GM08714 (cell line): ENCODE data around the gene CYB561D1.

Experiments used
- H3K4me3 ChIP-seq: fragments of 200-500 bp; sonication (Bioruptor generic); 2 replicates; pipeline ENCODE4 v1.5.1; 2014; ENCODE audit warnings: mild to moderate bottlenecking, low read length, inconsistent platforms
- ZNF274 ChIP-seq: IDR thresholded peaks from 2 replicates; pipeline ENCODE4 v1.6.1; 2012; ENCODE audit warnings: mild to moderate bottlenecking, low read depth, low read length

CYB561D1 gene

GRCh38 chr1:109488201-109488600 is 5.7 kb upstream of the CYB561D1 start:
- no peak overlapping the region for H3K4me3 ChIP-seq
- no peak for TF ChIP-seq ZNF274

- H3K4me3 ChIP-seq: no peak overlapping the region
- no peak for TF ChIP-seq ZNF274
These were observed 5.2 kb upstream of the CYB561D1 start for GRCh38 chr1:109488696-109489095.

- H3K4me3 ChIP-seq: no peak overlapping the region
- no peak for TF ChIP-seq ZNF274
These were observed 3.6 kb upstream of the CYB561D1 start for GRCh38 chr1:109490029-109490933.

- TF ChIP-seq ZNF274: no peak
These were observed 3.0 kb upstream of the CYB561D1 start for GRCh38 chr1:109490934-109491302.

GRCh38 chr1:109491372-109491771 is 2.5 kb upstream of the CYB561D1 start:
- TF ChIP-seq ZNF274: no peak
- no peak overlapping the region for H3K4me3 ChIP-seq

More at GRCh38 chr1:109490934-109491302, 3.0 kb upstream of the CYB561D1 start:
- H3K4me3 ChIP-seq: no peak overlapping the region

- no peak for TF ChIP-seq ZNF274
- H3K4me3 ChIP-seq: no peak overlapping the region
These were observed 1.1 kb upstream of the CYB561D1 start for GRCh38 chr1:109492779-109493178.

GRCh38 chr1:109493227-109493626 is 667 bp upstream of the CYB561D1 start:
- no peak overlapping the region for H3K4me3 ChIP-seq
- no peak for TF ChIP-seq ZNF274

- no peak for TF ChIP-seq ZNF274
- H3K4me3 ChIP-seq: no peak overlapping the region
These were observed 1.8 kb downstream of the CYB561D1 start for GRCh38 chr1:109495738-109496137.

GRCh38 chr1:109497449-109498160 is 3.7 kb downstream of the CYB561D1 start:
- H3K4me3 ChIP-seq: no peak overlapping the region
- TF ChIP-seq ZNF274: no peak

- TF ChIP-seq ZNF274: no peak
- no peak overlapping the region for H3K4me3 ChIP-seq
These were observed 4.4 kb downstream of the CYB561D1 start for GRCh38 chr1:109498161-109498801.

- H3K4me3 ChIP-seq: no peak overlapping the region
- TF ChIP-seq ZNF274: no peak
These were observed 5.2 kb downstream of the CYB561D1 start for GRCh38 chr1:109499081-109499480.

GRCh38 chr1:109499661-109500536 is 6.0 kb downstream of the CYB561D1 start:
- no peak overlapping the region for H3K4me3 ChIP-seq
- no peak for TF ChIP-seq ZNF274

GRCh38 chr1:109500941-109501381 is 7.1 kb downstream of the CYB561D1 start:
- no peak overlapping the region for H3K4me3 ChIP-seq
- TF ChIP-seq ZNF274: no peak

GRCh38 chr1:109501644-109502363 is 7.9 kb downstream of the CYB561D1 start:
- H3K4me3 ChIP-seq: no peak overlapping the region
- no peak for TF ChIP-seq ZNF274
